KBM-7 (cell line): ENCODE results near the gene LTB4R.

Source experiments
- DNase-seq: peaks from one replicate; pipeline ENCODE4 v3.0.0-alpha.2; 2015
- in situ Hi-C: fragments of 300-500 bp; cut with MboI; formaldehyde crosslinking; loops from 2 replicates; pipeline ENCODE4 v1.14.3; 2020; ENCODE audit warnings: low sequenced_read_pairs, low pct_unique_long_range_greater_than_20kb, mixed read lengths

The LTB4R gene

DNA sequence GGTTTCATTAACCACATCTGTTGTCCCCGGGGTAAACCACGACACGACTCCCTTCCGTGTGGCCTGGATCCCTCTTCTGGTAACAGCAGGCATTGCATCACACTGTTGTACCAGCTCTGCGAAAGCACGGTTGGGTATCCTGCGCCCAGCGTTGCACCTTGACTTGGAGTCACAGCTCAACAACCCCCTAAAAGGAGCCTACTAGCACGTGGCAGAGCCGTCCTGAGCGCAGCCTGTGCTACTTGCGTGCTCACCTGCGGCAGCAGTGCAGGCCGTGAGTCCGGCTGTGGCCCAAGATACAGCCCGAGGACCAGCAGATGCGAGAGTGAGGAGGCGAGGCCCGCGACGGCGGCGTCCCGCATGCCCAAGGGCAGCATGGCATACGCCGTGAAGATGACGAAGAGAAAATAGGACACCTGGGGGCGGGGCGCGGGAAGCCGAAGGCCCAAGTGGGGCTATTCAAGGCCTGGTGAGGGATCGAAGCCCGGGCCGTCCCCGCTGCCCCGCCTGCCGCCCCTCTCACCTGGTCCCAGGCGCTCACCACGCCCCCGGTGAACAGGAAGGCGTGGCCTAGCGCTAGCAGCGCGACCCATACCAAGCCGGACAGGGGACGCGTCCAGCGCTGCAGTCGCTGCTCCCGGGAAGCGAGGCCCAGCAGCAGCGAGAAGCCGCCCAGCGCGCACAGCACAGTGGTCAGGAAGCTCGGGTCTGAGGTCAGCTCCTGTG, 21.1 kb downstream of the LTB4R start:
- peak; percentile 77 for DNase-seq

DNA sequence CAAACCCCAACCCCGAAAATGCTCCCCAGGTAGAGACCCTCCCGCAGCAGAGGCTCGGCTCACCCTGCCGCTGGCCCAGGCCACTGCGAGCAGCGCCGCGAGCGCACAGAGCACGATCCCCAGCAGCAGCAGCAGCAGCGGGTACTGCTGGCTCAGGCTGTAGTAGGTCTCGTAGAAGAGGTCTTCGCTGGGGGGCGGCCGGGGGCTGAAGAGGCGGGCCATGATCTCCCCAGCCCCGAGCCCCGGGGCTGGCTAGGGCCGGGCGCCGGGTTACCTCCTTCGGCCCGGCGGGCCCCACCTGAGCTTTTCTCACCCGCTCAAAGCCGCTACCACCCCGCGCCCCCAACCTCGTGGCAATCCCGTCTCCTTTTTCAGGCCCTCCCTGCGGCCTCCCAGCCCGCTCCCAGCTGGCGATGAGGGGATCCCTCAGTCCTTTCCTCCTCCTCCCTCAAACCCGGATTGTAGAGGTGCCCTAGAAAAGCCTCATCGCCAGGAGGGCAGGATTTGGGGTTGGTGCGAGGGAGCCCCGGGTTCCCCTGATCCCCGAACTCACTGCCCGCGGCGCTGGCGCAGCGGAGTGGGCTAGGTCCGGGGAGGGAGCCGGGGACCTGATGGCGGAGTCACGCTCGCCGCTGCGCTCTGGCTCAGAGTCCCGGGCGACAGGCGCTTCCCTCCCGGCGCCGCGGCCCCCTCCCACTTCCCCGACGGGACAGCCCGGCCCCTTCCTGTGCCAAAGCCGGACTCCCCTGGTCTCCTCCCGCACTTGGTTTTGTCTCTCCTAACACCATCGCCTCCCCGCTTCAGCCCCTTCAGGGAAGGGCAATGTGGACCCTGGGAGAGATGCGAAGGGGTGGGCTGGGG, 23.4 kb downstream of the LTB4R start, which contains the start of gene ADCY4:
Gene ADCY4, minus strand, starts transcription at position 641 of the 861 bp plus-strand sequence. Its CDS starts 419 bp downstream, at position 222.
- no peak for DNase-seq
- in situ Hi-C loops = loop anchor here (10.0 to 25.0 kb wide), 2 partner anchors 100 to 353 kb away; no protein-coding TSS in a partner anchor

More for the DNA sequence above, 21.1 kb downstream of the LTB4R start:
- in situ Hi-C loops = loop anchor here (10.0 to 25.0 kb wide), 2 partner anchors 102 to 355 kb away; no protein-coding TSS in a partner anchor

DNA sequence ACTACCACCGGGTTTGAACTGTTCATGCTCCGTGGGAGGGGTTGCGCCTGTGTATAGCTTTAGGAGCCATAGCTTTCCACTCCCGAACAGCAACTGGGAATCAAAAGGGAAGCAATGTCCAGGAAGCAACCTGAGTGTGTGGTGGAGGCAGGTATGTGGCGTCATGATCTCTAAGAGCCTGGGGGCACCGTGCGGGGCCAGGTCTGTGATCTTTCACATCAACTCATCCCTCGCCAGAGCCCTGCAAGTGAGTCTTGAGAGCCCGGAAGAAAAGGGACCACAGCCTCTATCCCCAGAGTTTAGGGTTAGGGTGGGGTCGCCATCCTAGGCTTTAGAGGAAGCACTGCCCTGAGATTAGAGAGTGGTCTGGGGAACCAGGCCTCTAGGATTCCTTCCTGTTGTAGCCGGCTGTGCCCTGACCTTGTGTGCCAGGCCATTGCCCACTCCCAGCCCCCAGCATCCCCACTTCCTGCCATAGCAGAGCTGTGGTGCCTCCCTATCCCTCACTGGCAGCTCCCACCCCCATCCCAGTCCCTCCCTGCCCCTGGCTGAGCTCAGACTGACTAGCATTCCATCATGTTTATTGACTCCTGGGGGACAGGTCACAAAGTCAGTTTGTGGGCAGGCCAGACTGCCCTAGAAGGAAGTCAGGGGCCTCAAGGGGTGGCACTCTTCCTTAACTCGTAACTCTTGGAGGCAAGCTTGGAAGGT, 24.3 kb downstream of the LTB4R start:
- no peak for DNase-seq
- in situ Hi-C loops = loop anchor here (10.0 to 25.0 kb wide), 2 partner anchors 99 to 352 kb away; no protein-coding TSS in a partner anchor

DNA sequence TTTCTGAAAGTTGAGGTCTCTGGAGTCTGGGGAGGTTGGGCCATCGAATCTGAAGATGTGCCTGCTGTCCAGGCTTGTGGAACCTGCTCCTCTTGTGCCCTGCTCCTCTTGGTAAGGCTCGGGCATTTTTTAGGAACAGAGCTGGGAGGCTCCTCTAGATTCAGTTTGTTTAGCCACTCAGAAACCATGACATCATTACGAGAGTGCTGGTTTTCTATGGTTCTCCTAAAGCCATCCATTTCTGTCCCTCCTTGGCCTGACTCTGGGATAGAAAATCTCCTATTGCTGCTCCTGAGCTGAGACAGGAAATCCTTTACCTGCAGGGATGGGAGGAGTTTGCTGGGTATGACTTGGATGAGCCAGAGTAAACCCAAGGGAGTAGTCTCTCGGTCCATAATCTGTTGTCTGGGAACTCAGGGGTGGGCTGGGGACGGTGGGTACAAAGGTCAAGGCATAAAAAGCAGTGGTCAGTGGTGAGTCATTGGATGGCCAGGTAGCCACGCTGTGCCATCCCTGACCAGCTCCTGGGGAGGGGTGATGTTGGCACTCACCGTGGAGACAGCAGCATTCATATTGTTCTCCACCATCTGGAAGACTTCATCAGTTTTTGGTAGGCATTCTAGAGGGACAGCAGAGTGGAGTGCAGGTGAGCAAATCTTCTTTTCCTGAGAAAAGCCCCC, 26.0 kb downstream of the LTB4R start:
- in situ Hi-C loops = loop anchor here (10.0 to 25.0 kb wide), 2 partner anchors 98 to 350 kb away; no protein-coding TSS in a partner anchor
- no peak for DNase-seq

DNA sequence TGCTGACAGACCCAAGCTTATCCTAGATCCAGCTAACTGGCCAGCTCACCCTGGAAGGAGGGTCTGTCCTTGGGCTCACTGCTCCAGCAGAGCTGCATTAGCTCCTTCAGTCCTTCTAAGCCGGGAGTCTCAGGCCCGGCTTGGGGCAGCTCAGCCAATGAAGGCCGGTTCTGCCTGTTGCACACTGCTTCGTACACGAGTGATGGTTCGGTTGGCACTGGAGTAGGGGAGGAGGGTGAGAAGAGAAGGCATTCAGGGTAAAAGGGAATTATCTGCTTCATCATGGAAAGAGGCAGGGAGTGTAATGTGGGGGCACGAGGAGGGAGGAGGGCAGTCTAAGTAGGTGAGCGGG, 26.5 kb downstream of the LTB4R start:
- no peak for DNase-seq
- in situ Hi-C loops = loop anchor here (10.0 to 25.0 kb wide), 2 partner anchors 97 to 350 kb away; no protein-coding TSS in a partner anchor

DNA sequence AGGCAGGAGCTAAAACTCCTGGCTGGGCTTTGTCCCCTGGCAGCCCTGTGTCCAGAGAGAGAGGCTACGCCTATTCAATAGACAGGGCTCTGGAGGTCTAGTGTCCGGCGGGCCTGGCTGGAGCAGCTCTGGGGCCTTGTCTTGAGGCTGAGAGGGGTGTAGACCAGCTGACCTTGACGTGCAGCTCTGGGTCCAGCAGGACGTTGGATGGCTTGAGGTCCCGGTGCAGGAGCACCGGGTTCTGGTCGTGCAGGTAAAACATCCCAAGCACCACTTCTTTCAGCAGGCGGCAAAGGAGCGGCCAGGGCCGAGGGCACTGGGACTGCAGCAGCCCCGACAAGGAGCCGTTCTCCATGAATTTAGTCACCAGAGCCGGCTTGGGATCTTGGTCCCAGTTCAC, 27.5 kb downstream of the LTB4R start:
- no peak for DNase-seq
- in situ Hi-C loops = loop anchor here (10.0 to 25.0 kb wide), 2 partner anchors 96 to 348 kb away; no protein-coding TSS in a partner anchor

DNA sequence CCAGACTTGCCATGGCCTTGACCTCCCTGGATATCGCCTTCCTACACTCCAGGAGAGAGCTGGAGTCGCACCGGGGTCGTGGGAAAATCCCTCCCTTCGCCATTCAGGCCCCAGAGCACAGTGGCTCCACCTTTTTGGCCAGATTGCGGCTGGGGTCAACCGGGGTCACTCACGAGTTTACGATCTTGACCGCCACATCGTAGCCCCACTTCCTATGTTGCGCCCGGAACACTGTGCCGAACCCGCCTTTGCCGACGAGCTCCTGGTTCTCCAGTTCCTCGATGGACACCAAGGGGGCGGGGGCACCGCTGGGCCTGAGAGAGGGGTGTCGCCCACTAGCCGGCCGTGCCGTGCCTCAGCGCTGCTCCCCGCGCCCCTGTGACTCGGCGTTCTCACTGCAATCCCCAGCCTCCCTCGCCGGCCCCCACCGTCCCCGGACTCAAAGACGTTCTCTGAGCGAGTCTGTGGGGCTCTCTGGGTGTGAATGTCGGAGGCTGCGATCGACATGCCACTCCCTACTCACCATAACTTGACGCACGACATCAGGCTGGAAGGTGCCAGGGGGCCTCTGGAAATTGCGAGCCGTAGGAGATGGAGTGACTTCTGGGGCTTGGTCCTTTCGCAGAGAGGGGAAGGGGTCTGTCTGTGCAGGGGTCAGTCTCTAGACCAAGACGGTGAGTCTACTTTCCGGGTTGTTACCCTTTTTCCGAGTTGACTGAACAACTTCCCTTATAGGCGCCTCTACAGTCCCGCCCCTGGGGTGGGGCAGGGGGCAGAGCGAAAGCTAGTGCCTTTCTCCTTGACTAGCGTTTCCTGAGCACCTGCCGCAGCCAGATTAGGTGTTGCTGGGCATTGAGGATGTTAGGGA, 28.2 kb downstream of the LTB4R start, which contains the start of gene RIPK3:
Gene RIPK3, minus strand, starts transcription at position 708 of the 868 bp plus-strand sequence. Its CDS starts 165 bp downstream, at position 543.
- peak; percentile 61 for DNase-seq
- in situ Hi-C loops = loop anchor here (10.0 to 25.0 kb wide), 2 partner anchors 95 to 348 kb away; no protein-coding TSS in a partner anchor

DNA sequence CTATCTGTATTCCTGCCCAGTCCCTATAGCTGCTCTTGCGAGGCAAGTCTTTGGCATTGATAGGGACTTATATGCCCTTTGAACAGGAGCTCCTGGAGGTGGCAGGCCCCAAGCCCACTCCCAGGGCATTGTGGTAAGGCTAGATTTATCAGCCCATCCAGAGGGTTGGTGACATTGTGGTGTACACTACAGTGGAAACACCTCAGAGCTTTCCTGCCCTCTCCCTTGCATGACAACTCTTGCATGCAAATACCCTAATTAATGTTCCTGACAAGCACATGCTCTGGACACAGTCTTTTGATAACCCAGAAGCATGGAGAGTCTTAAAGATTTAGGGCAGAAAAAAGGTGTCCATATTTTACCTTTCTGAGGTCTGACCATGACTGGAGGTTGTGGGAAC, 29.3 kb downstream of the LTB4R start:
- no peak for DNase-seq
- in situ Hi-C loops = loop anchor here (25.0 kb wide), 1 partner anchor 347 kb away; no protein-coding TSS in a partner anchor

DNA sequence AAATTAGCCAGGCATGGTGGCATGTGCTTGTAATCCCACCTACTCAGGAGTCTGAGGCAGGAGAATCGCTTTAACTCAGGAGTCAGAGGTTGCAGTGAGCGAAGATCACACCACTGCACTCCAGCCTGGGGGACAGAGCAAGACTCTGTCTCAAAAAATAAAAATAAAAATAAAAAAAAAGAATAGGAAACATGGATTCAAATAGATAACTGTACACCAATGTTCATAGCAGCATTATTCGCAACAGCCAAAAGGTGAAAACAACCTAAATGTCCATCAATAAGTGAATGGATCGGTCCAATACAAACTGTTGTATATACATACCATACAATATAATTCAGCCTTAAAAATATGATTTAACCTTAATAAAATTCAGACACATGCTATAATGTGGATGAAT, 31.6 kb downstream of the LTB4R start:
- in situ Hi-C loops = loop anchor here (25.0 kb wide), 1 partner anchor 344 kb away; no protein-coding TSS in a partner anchor
- DNase-seq = no peak

DNA sequence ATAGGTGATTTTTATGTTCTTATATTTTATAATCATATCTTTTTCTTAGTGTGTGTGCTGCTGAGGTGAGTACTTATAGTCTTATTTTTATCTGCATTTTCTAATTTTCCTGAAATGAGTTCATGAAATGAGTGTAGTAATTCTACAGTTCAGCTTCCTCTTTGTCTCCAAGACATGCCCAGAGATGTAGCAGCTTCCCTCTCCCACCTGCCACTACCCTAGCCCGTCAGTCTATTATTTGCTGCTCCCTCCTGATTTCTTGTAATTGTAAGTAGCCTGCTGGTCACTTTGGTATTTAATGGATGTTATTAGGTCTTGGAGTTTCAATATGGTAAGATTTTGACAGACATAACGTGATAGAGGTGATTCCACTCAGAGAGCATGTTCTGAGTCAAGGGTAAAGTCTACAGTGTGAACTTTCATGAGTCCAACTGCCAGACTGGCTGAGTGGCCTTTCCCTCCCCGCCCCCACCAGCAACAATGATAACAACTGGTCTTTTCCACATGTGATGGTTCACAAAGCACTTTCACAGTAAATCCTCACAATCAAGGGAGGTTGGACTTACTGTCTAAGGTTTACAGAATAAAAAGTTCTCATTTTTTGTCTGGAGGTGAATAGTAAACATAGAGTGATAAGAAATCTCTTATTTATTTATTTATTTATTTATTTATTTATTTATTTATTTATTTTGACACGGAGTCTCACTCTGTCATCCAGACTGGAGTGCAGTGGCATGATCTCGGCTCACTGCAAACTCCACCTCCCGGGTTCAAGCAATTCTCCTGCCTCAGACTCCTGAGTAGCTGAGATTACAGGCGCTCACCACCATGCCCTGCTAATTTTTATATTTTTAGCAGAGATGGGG, 32.7 kb downstream of the LTB4R start:
- DNase-seq = peak; percentile 43
- in situ Hi-C loops = loop anchor here (25.0 kb wide), 1 partner anchor 343 kb away; no protein-coding TSS in a partner anchor

DNA sequence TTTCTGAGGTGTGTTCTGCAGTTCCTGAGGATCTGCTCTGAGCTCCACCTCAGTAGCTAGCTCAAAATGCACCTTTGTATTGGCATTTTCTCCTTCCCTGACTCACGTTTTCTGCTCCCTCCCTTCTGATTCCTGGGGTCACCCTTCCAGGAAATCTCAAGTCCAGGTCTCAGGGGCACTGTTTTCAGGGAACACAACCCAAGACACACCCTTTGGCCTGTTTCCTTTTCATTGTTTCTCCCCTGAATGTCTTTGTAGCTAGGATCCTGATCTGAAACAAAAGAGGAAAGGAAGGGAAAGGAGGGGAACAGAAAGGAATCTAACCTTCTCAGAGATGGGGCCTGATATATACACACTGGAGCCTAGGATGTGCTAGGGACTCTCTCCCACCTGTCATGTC, 35.8 kb downstream of the LTB4R start:
- in situ Hi-C loops = loop anchor here (25.0 kb wide), 1 partner anchor 340 kb away; no protein-coding TSS in a partner anchor
- no peak for DNase-seq

DNA sequence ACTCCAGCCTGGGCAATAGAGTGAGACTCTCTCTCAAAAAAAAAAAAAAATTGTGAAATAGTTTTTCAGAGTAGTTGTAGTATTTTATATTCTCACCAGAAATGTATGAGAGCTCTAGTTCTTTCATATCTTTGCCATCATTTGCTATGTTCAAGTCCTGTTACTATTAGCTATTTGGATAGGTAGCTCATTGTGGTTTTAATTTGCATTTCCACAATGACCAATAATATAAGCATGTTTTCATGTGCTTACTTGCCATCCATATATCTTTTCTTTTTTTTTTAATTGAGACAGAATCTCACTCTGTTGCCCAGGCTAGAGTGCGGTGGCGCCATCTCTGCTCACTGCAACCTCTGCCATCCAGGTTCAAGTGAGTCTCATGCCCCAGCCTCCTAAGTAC, 36.9 kb downstream of the LTB4R start:
- in situ Hi-C loops = loop anchor here (25.0 kb wide), 1 partner anchor 339 kb away; no protein-coding TSS in a partner anchor
- DNase-seq = no peak

DNA sequence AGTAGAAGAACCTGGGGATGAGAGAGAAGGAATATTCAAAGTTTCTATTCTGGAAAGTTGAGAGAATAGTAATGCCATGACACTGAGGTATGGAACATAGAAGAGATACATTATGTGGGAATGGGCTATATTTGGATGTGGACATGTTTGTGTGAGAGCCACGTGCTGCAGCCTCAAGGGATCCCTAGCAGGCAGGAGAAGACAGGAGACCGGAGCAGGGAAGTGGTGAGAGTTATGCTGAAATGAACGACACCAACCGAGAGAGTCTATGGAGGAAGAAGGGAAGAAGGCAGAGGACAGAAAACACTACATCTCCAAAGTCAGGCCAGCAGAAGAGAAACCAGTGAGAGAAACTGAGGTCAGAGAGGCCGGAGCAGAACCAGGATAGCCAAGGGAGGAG, 38.4 kb downstream of the LTB4R start:
- DNase-seq = no peak
- in situ Hi-C loops = loop anchor here (25.0 kb wide), 1 partner anchor 338 kb away; no protein-coding TSS in a partner anchor

DNA sequence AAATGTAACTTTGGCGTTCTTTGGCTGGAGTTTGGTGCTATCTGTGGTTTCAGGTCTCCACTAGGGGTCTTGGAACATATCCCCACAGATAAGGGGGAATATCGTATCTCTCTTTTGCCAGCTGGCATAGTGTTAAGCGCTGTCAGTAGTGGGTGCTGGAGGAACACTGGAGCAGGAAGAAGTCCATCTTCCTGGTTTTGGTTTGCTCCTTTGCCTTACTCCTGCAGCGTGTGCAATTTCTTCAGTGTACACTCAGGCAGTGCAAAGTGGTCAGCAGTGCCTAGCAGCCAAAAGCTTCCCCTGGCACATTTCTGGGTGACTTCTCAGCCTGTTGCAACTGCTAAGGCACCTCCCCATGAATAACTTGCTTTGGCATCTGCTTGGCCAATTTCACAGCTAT, 40.2 kb downstream of the LTB4R start:
- no peak for DNase-seq
- in situ Hi-C loops = no loop called here

DNA sequence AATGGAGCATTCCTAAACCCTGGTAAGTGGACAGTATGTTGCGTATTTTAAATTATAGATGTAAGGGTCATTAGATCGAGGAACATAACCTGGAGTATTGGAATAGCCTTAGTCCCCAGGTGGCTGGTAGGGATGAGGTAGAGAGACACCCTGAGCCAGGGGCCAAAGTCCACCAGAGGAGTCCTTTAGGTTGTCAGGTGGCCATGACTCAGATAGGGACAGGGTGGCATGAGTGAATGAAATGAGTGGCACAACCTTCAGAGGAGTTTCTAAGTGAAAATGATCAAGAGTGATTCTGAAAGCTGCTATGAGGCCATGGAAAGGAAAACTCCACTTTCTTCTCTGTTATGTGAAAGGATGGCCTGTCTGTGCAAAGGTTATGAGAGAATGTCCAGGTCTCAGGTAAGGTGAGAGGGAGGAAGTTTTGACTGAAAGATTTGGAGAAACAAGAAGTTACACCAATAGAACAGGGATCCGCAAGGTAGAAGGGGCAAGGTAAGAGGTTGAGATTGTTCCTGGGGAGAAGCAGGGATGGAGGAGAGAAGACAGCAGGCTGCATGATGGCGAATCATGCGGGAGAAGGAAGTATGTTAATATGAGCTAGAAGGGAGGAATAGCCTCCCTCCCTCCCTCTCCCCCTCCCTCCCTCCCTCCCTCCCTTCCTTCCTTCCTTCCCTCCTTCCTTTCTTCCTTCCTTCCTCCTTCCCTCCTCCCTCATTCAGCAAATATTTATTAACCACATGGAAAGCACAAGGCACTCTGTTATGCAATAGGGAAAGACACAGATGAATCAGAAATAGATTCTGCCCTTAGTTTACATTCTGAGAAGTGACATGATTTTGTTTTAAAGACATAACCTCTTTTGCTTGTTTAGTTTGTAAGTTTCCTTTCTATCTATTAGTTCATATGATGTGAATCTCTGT, 42.5 kb downstream of the LTB4R start:
- in situ Hi-C loops = no loop called here
- DNase-seq = no peak
